Smooth muscle cell (in vitro differentiated cells): ENCODE measurements around the gene CPEB4. TPM values are rescaled to one million over a fixed set of nuclear protein-coding genes. Genes with fewer than 3 reads are reported as not detected.

Experiments
- DNase-seq: peaks from one replicate; lab custom pipeline; 2025; ENCODE audit not compliant: unreplicated experiment; lab: John Stamatoyannopoulos, UW
- H2AFZ ChIP-seq: fragments of 200-600 bp; sonication (generic); 2 replicates; pipeline ENCODE4 v1.6.0; 2016; ENCODE audit warnings: antibody characterized with exemption, low read depth, mild to moderate bottlenecking
- H3F3A ChIP-seq: fragments of 200-600 bp; sonication (generic); 2 replicates; pipeline ENCODE4 v1.6.0; 2017; ENCODE audit warnings: antibody characterized with exemption, low read depth
- H3K27ac ChIP-seq: fragments of 200-600 bp; sonication (generic); 2 replicates; pipeline ENCODE4 v1.5.1; 2016; ENCODE audit warnings: low read depth, mild to moderate bottlenecking
- H3K27me3 ChIP-seq: fragments of 200-600 bp; sonication (generic); 2 replicates; pipeline ENCODE4 v1.6.1; 2016; ENCODE audit warnings: low read depth, mild to moderate bottlenecking
- H3K36me3 ChIP-seq: fragments of 200-600 bp; sonication (generic); 2 replicates; pipeline ENCODE4 v1.5.1; 2016; ENCODE audit warnings: low read depth
- H3K4me1 ChIP-seq: fragments of 200-600 bp; sonication (generic); 2 replicates; pipeline ENCODE4 v1.5.1; 2016; ENCODE audit warnings: low read depth
- H3K4me2 ChIP-seq: fragments of 200-600 bp; sonication (generic); 2 replicates; pipeline ENCODE4 v1.6.0; 2016; ENCODE audit warnings: mild to moderate bottlenecking
- H3K4me3 ChIP-seq: fragments of 200-600 bp; sonication (generic); 2 replicates; pipeline ENCODE4 v1.5.1; 2016; ENCODE audit warnings: mild to moderate bottlenecking
- H3K79me2 ChIP-seq: fragments of 200-600 bp; sonication (generic); 2 replicates; pipeline ENCODE4 v1.6.0; 2016; ENCODE audit warnings: low read depth, mild to moderate bottlenecking
- H3K9ac ChIP-seq: fragments of 200-600 bp; sonication (generic); 2 replicates; pipeline ENCODE4 v1.6.0; 2016; ENCODE audit warnings: low read depth
- H3K9me3 ChIP-seq: fragments of 200-600 bp; sonication (generic); replicated peaks from 2 replicates; pipeline ENCODE4 v1.5.1; 2016; ENCODE audit warnings: low read depth
- H4K20me1 ChIP-seq: fragments of 200-600 bp; sonication (generic); 2 replicates; pipeline ENCODE4 v1.6.0; 2016; ENCODE audit warnings: low read depth
- CTCF ChIP-seq: fragments of 200-600 bp; sonication (generic); IDR thresholded peaks from 2 replicates; pipeline ENCODE4 v1.5.1; 2017; ENCODE audit warnings: borderline replicate concordance, mild to moderate bottlenecking, antibody characterized with exemption; ENCODE audit not compliant: insufficient read depth, poor library complexity, severe bottlenecking
- WGBS: methylation state at CpG from one replicate; pipeline ENCODE4 v1.1.7; 2016; ENCODE audit warnings: low lambda C conversion rate; 5-methylcytosine and 5-hydroxymethylcytosine counted together
- polyA plus RNA-seq: library from polyadenylated mRNA; unstranded; fragments of >200 nt; fragmentation: Nextera tagmentation; extraction: Ambion mirVana; gene quantifications from 2 replicates; pipeline ENCODE4 v1.2.1, GENCODE V29; 2016
- total RNA-seq: library from RNA; depleted of rRNA; stranded (reverse); fragments of >200 nt; gene quantifications from 2 replicates; pipeline ENCODE4 v1.2.3, GENCODE V29; 2014

CPEB4 gene
- total and polyA plus RNA-seq, 2 experiments from 2014 or later, result 5.1 to 38.5 TPM

GRCh38 chr5:173872957-173873305 lies 15.2 kb upstream of the CPEB4 start:
- no peaks in the 10 kb centered on the region for H3K4me1 ChIP-seq
- no peaks in the 10 kb centered on the region for H3K27me3 ChIP-seq
- H3K4me2 ChIP-seq, result no peak overlapping the region
- TF ChIP-seq CTCF, result no peak
- no peaks in the 10 kb centered on the region for H3F3A ChIP-seq
- no peaks in the 10 kb centered on the region for H3K79me2 ChIP-seq
- H3K9ac ChIP-seq, result no peak overlapping the region
- no peak for DNase-seq
- 89% methylated on average over 9 of the region's 9 CpGs for WGBS
- no peak overlapping the region for H3K4me3 ChIP-seq
- H4K20me1 ChIP-seq, result no peaks in the 10 kb centered on the region
- H3K27ac ChIP-seq, result no peak overlapping the region
- H2AFZ ChIP-seq, result no peak overlapping the region
- H3K36me3 ChIP-seq, result no peaks in the 10 kb centered on the region
- no peaks in the 10 kb centered on the region for H3K9me3 ChIP-seq

- WGBS, result 96% methylated on average over 4 of the region's 4 CpGs
- H2AFZ ChIP-seq, result no peak overlapping the region
- H3K36me3 ChIP-seq, result no peaks in the 10 kb centered on the region
- no peak overlapping the region for H3K4me3 ChIP-seq
- H3K4me2 ChIP-seq, result no peak overlapping the region
- no peaks in the 10 kb centered on the region for H4K20me1 ChIP-seq
- no peaks in the 10 kb centered on the region for H3F3A ChIP-seq
- H3K79me2 ChIP-seq, result no peaks in the 10 kb centered on the region
- no peaks in the 10 kb centered on the region for H3K4me1 ChIP-seq
- H3K27me3 ChIP-seq, result no peaks in the 10 kb centered on the region
- no peaks in the 10 kb centered on the region for H3K9me3 ChIP-seq
- H3K27ac ChIP-seq, result no peak overlapping the region
- H3K9ac ChIP-seq, result no peak overlapping the region
- TF ChIP-seq CTCF, result no peak
- DNase-seq, result no peak
Observed at GRCh38 chr5:173873306-173873922, 14.7 kb upstream of the CPEB4 start.

- no peaks in the 10 kb centered on the region for H3F3A ChIP-seq
- H3K27me3 ChIP-seq, result no peaks in the 10 kb centered on the region
- H4K20me1 ChIP-seq, result no peaks in the 10 kb centered on the region
- H3K36me3 ChIP-seq, result no peaks in the 10 kb centered on the region
- 81% methylated on average over 1 of the region's 1 CpG for WGBS
- no peak overlapping the region for H3K4me3 ChIP-seq
- no peak overlapping the region for H3K4me2 ChIP-seq
- no peak overlapping the region for H2AFZ ChIP-seq
- no peak overlapping the region for H3K9ac ChIP-seq
- H3K79me2 ChIP-seq, result no peaks in the 10 kb centered on the region
- no peak overlapping the region for H3K27ac ChIP-seq
- no peak for TF ChIP-seq CTCF
- H3K9me3 ChIP-seq, result no peaks in the 10 kb centered on the region
- H3K4me1 ChIP-seq, result no peaks in the 10 kb centered on the region
- DNase-seq, result no peak
Observed at GRCh38 chr5:173875189-173875588, 13.0 kb upstream of the CPEB4 start.
